Stimulated activated CD8-positive, alpha-beta memory T cell treated with anti-CD3 and anti-CD28 coated beads, Interleukin-15, amount 100 ng/mL, for 24 hours (primary cell): Measurements from ENCODE around the gene NEB.
"Not testable (repeated sequence)": the region's sequence is repeated elsewhere in the genome, so short reads cannot be mapped to it uniquely, and the experiment has no call there.

Experiments used
- DNase-seq: peaks from one replicate; pipeline ENCODE4 v3.0.0-alpha.2; 2020; ENCODE audit warnings: low read depth

The NEB gene

GRCh38 chr2:151649966-151650365 is 84.3 kb downstream of the NEB start:
- no peak for DNase-seq

GRCh38 chr2:151649400-151649799 is 84.9 kb downstream of the NEB start:
- no peak for DNase-seq

GRCh38 chr2:151646512-151646911 is 87.8 kb downstream of the NEB start:
- not testable (repeated sequence) for DNase-seq

- DNase-seq = no peak
These were observed 89.7 kb downstream of the NEB start for GRCh38 chr2:151644580-151644979.

GRCh38 chr2:151641895-151642294 is 92.4 kb downstream of the NEB start:
- not testable (repeated sequence) for DNase-seq

- DNase-seq = no peak
These were observed 94.2 kb downstream of the NEB start for GRCh38 chr2:151640087-151640486.

- no peak for DNase-seq
These were observed 95.3 kb downstream of the NEB start for GRCh38 chr2:151638990-151639389.

- no peak for DNase-seq
These were observed 95.9 kb downstream of the NEB start for GRCh38 chr2:151638191-151638933.

GRCh38 chr2:151637271-151637781 is 97.0 kb downstream of the NEB start:
- DNase-seq = peak; percentile 8

- DNase-seq = no peak
These were observed 99.4 kb downstream of the NEB start for GRCh38 chr2:151634736-151635467.

GRCh38 chr2:151632993-151633565 is 101.2 kb downstream of the NEB start:
- DNase-seq = no peak

GRCh38 chr2:151630372-151630771 is 103.9 kb downstream of the NEB start:
- DNase-seq = no peak

GRCh38 chr2:151627353-151627752 is 106.9 kb downstream of the NEB start:
- DNase-seq = no peak

GRCh38 chr2:151624271-151624670 is 110.0 kb downstream of the NEB start:
- DNase-seq = no peak

GRCh38 chr2:151623631-151624030 is 110.6 kb downstream of the NEB start:
- no peak for DNase-seq

- DNase-seq = no peak
These were observed 113.5 kb downstream of the NEB start for GRCh38 chr2:151620761-151621160.

- DNase-seq = no peak
These were observed 114.8 kb downstream of the NEB start for GRCh38 chr2:151619337-151619989.

GRCh38 chr2:151616760-151617339 is 117.4 kb downstream of the NEB start:
- no peak for DNase-seq

GRCh38 chr2:151614606-151615306 is 119.5 kb downstream of the NEB start:
- no peak for DNase-seq

GRCh38 chr2:151614159-151614558 is 120.1 kb downstream of the NEB start:
- DNase-seq = no peak

GRCh38 chr2:151611351-151611750 is 122.9 kb downstream of the NEB start:
- no peak for DNase-seq
